HFFc6 (cell line): ENCODE results near the gene ZNF784. TPM values are rescaled to one million over a fixed set of nuclear protein-coding genes. Genes with fewer than 3 reads are reported as not detected.

Experiments
- DNase-seq: peaks from one replicate; pipeline ENCODE4 v3.0.0-alpha.2; 2018
- H3K27ac Mint-ChIP-seq: 2 replicates; pipeline ENCODE4 v1.8.0; 2020; ENCODE audit warnings: mild to moderate bottlenecking, mixed read lengths
- H3K27me3 Mint-ChIP-seq: 2 replicates; pipeline ENCODE4 v1.8.0; 2021; ENCODE audit warnings: mild to moderate bottlenecking, moderate library complexity, mixed read lengths; ENCODE audit not compliant: insufficient read depth
- H3K36me3 Mint-ChIP-seq: 2 replicates; pipeline ENCODE4 v1.8.0; 2021; ENCODE audit warnings: low read depth, mixed read lengths
- H3K4me1 Mint-ChIP-seq: 2 replicates; pipeline ENCODE4 v1.8.0; 2020; ENCODE audit warnings: low read depth, mixed read lengths
- H3K4me3 Mint-ChIP-seq: 2 replicates; pipeline ENCODE4 v1.8.0; 2020; ENCODE audit warnings: mild to moderate bottlenecking, moderate library complexity, mixed read lengths
- H3K9me3 Mint-ChIP-seq: 2 replicates; pipeline ENCODE4 v1.8.0; 2020; ENCODE audit warnings: mild to moderate bottlenecking, mixed read lengths
- total RNA-seq, 6 experiments: library from RNA; stranded (reverse); fragmentation: NEBNext Ultra II Directional; extraction: Animal tissue kit (Norgen Biotek cat#: 25700); gene quantifications; 2 replicates in 1 of 6; 3 replicates in 5 of 6; pipeline ENCODE4 v1.2.3, GENCODE V29; 2021
- TF ChIP-seq, protein P1 (sequence below): fragments of 200-600 bp; sonication (generic); IDR thresholded peaks from 2 replicates; pipeline ENCODE4 v1.5.0; 2021; ENCODE audit warnings: antibody characterized with exemption, mild to moderate bottlenecking

The ZNF784 gene
- total RNA-seq, 6 experiments from 2014 or later: 4.6 to 5.3 (median 4.8) TPM

DNA sequence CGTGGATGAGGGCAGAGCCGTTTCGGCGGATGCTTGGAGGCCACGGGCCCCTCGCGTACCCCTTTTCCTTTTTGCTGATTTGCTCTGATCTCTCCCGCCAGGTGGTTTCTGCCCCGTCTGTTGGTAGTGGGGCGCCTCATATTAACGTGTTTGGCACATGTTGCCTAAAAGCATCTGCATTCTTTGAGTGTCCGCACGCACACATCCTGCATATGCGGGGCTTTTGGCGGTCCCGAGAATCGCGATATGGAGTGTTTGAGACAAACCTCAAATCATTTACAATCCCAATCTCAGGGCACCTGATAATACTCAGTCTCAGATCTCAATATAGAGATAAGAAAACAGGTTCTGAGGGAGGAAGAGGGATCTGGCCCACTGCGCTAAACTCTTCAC lies 31.3 kb upstream of the ZNF784 start:
- DNase-seq: no peak
- TF ChIP-seq, protein P1, sequence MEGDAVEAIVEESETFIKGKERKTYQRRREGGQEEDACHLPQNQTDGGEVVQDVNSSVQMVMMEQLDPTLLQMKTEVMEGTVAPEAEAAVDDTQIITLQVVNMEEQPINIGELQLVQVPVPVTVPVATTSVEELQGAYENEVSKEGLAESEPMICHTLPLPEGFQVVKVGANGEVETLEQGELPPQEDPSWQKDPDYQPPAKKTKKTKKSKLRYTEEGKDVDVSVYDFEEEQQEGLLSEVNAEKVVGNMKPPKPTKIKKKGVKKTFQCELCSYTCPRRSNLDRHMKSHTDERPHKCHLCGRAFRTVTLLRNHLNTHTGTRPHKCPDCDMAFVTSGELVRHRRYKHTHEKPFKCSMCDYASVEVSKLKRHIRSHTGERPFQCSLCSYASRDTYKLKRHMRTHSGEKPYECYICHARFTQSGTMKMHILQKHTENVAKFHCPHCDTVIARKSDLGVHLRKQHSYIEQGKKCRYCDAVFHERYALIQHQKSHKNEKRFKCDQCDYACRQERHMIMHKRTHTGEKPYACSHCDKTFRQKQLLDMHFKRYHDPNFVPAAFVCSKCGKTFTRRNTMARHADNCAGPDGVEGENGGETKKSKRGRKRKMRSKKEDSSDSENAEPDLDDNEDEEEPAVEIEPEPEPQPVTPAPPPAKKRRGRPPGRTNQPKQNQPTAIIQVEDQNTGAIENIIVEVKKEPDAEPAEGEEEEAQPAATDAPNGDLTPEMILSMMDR: no peak
- H3K4me1 Mint-ChIP-seq: peaks cover 35% of the 10 kb centered on the region
- peaks cover 12% of the 10 kb centered on the region for H3K36me3 Mint-ChIP-seq
- H3K27me3 Mint-ChIP-seq: peaks cover 8% of the 10 kb centered on the region
- no peaks in the 10 kb centered on the region for H3K9me3 Mint-ChIP-seq
- peak overlapping the region; percentile 100 for H3K27ac Mint-ChIP-seq
- peak overlapping the region; percentile 97 for H3K4me3 Mint-ChIP-seq

DNA sequence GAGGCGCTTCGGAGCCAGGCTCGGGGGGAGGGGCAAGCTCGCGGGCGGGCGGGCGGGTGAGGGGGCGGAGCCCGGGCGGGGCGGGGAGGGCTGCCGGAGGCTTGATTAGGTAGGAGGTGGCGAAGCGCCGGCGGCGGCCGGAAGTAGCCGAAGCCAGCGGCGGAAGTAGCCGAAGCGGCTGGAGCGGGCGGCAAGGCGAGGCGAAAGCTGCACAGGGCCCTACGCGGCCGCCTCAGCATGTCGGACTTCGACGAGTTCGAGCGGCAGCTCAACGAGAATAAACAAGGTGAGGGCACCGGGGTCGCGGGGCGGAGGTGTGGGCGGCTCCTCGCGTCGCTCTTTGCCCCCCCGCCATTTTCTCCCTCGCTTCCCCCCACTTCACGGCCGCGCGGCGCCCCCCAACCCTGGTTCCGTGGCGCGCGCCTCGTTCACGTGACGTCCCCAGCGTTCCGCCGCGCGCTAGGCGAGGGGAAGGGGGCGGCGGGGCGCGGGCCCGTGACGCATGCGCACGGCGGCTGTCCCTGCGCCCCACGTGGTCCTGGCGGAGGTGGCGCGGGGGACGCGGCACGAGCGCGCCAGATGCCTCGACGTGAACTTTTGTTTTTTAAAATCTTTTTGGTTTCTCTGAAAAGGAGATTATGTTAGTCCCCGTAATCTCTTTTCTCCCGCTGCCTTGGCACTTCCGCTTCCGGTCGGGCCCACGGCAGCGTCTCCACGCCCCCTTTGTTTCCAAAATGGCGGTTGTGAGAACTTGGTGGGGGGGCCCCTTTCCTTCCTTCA lies 30.7 kb upstream of the ZNF784 start, which contains the start of gene U2AF2:
TSS of gene U2AF2 (plus strand) at position 168 of the 780 bp plus-strand sequence. CDS start at position 238, 70 bp downstream.
- Mint-ChIP-seq H3K27ac (peak within 1 kb of the TSS; percentile 100), H3K36me3 (peaks cover 12% of the 10 kb centered on the region), H3K9me3 (no peaks in the 10 kb centered on the region), H3K4me3 (peak within 1 kb of the TSS; percentile 97), H3K4me1 (peaks cover 35% of the 10 kb centered on the region), H3K27me3 (peaks cover 8% of the 10 kb centered on the region)
- peak; percentile 86 for DNase-seq
- TF ChIP-seq, protein P1: peak; percentile 17

GRCh38 chr19:55654323-55654867 lies 30.0 kb upstream of the ZNF784 start:
- no peaks in the 10 kb centered on the region for H3K9me3 Mint-ChIP-seq
- H3K36me3 Mint-ChIP-seq: peaks cover 12% of the 10 kb centered on the region
- DNase-seq: peak; percentile 99
- peak overlapping the region; percentile 97 for H3K4me3 Mint-ChIP-seq
- H3K4me1 Mint-ChIP-seq: peaks cover 31% of the 10 kb centered on the region
- TF ChIP-seq, protein P1: no peak
- H3K27me3 Mint-ChIP-seq: peaks cover 6% of the 10 kb centered on the region
- peak overlapping the region; percentile 100 for H3K27ac Mint-ChIP-seq

DNA sequence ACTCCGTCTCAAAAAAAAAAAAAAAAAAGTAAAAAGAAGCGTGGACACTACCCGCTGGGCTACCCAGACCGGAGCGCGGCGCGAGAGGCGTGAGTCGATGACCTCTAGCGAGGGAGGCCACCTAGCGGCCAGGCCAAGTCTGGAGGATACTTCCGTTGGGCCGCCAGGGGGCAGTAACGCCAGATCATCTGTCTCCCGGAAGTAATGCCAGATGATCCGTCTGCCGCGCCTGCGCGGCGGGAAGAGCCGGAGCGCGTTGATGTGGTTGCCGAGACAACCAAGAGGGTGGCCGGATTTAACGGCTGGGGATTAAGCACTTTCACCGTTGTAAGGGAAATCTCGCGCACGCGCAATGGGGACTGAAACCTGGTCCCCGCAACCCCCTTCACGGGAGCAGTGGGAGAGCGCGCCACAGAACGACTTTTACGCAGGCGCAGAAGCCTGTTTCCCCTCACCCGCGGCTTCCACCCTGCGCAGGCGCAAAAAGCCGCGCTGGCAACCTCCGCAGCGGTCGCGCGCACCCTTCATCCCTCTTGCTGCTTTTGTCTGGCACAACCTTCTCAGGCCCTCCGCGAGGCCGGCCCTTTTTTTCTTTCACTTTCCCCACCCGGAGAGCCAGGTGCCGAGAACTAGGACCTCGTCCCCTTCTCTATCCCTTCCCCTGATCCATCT lies 29.4 kb upstream of the ZNF784 start:
- Mint-ChIP-seq H3K4me1 (peaks cover 28% of the 10 kb centered on the region), H3K36me3 (peaks cover 12% of the 10 kb centered on the region), H3K27me3 (peaks cover 6% of the 10 kb centered on the region), H3K27ac (peak overlapping the region; percentile 100), H3K4me3 (peak overlapping the region; percentile 97), H3K9me3 (no peaks in the 10 kb centered on the region)
- TF ChIP-seq, protein P1: peak; percentile 99
- DNase-seq: peak; percentile 99

DNA sequence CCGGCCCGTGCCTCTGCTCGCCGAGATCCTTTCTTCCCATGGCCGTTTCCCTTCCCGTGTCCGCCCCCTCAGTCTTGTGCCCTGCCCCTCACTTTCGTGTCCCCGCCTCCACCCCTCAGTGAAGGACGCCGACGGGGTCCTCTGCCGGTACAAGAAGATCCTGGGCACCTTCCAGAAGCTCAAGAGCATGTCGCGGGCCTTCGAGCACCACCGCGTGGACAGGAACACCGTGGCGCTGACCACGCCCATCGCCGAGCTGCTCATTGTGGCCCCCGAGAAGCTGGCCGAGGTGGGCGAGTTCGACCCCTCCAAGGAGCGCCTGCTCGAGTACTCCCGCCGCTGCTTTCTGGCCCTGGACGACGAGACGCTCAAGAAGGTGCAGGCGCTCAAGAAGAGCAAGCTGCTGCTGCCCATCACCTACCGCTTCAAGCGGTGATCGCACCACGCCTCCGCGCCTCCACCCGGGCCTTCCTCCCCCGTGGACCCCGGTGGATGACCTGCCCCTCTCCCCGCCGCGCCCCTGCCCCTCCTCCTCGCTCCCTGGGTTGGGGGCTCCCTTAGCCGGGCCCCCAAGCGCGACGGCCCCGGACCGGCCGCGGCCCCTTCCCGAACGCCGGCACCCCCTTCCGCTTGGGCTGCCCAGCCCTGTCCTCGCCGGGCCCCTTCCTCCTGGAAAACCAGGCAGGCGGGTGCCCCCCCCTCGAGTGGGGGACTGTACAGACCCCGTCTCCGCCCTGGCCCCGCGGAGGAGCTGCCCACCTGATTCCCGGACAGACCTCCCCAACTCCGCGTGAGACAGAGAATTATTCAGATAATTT lies 28.2 kb upstream of the ZNF784 start:
- Mint-ChIP-seq H3K27me3 (peaks cover 6% of the 10 kb centered on the region), H3K4me3 (no peak overlapping the region), H3K27ac (no peak overlapping the region), H3K4me1 (peaks cover 23% of the 10 kb centered on the region), H3K9me3 (no peaks in the 10 kb centered on the region), H3K36me3 (peaks cover 12% of the 10 kb centered on the region)
- no peak for DNase-seq
- TF ChIP-seq, protein P1: no peak
